ENCODE data around the gene DCST1. TPM values are rescaled to one million over a fixed set of nuclear protein-coding genes. Genes with fewer than 3 reads are reported as not detected.

The DCST1 gene
- total RNA-seq, 1 donor from 2014 or later, result not detected

GRCh38 chr1:155072531-155073289 is 39.1 kb downstream of the DCST1 start:
- no peak overlapping the region for H3K27ac Mint-ChIP-seq
- intact Hi-C loops (cut with micrococcal nuclease), result no loop called here

GRCh38 chr1:155073377-155074242 is 40.0 kb downstream of the DCST1 start:
- intact Hi-C loops (cut with micrococcal nuclease), result no loop called here
- DNase-seq (ENCODE audit: low spot score), result no peak
- Mint-ChIP-seq H3K27me3 (ENCODE audit: insufficient read depth) (peaks cover 14% of the 10 kb centered on the region), H3K4me3 (no peak overlapping the region), H3K27ac (no peak overlapping the region), H3K36me3 (ENCODE audit: low read depth) (peaks cover 4% of the 10 kb centered on the region), H3K9me3 (no peaks in the 10 kb centered on the region), H3K4me1 (ENCODE audit: low read depth) (peaks cover 27% of the 10 kb centered on the region)

More at GRCh38 chr1:155072531-155073289, 39.1 kb downstream of the DCST1 start:
- Mint-ChIP-seq H3K27me3 (ENCODE audit: insufficient read depth) (peaks cover 6% of the 10 kb centered on the region), H3K4me3 (no peak overlapping the region), H3K9me3 (no peaks in the 10 kb centered on the region), H3K36me3 (ENCODE audit: low read depth) (peaks cover 4% of the 10 kb centered on the region), H3K4me1 (ENCODE audit: low read depth) (peaks cover 24% of the 10 kb centered on the region)
- no peak for DNase-seq (ENCODE audit: low spot score)

GRCh38 chr1:155075535-155075934 is 41.9 kb downstream of the DCST1 start:
- H3K4me3 Mint-ChIP-seq, result no peak overlapping the region
- peaks cover 35% of the 10 kb centered on the region for H3K4me1 Mint-ChIP-seq (ENCODE audit: low read depth)
- intact Hi-C loops (cut with micrococcal nuclease), result no loop called here
- DNase-seq (ENCODE audit: low spot score), result no peak
- peaks cover 29% of the 10 kb centered on the region for H3K27me3 Mint-ChIP-seq (ENCODE audit: insufficient read depth)
- no peak overlapping the region for H3K27ac Mint-ChIP-seq
- H3K9me3 Mint-ChIP-seq, result no peaks in the 10 kb centered on the region
- H3K36me3 Mint-ChIP-seq (ENCODE audit: low read depth), result no peaks in the 10 kb centered on the region

- DNase-seq (ENCODE audit: low spot score), result no peak
- peaks cover 39% of the 10 kb centered on the region for H3K4me1 Mint-ChIP-seq (ENCODE audit: low read depth)
- H3K27me3 Mint-ChIP-seq (ENCODE audit: insufficient read depth), result peaks cover 34% of the 10 kb centered on the region
- no peak overlapping the region for H3K4me3 Mint-ChIP-seq
- intact Hi-C loops (cut with micrococcal nuclease), result no loop called here
- H3K27ac Mint-ChIP-seq, result no peak overlapping the region
- H3K9me3 Mint-ChIP-seq, result no peaks in the 10 kb centered on the region
- H3K36me3 Mint-ChIP-seq (ENCODE audit: low read depth), result peaks cover under 1% of the 10 kb centered on the region
Observed at GRCh38 chr1:155076371-155076770, 42.7 kb downstream of the DCST1 start.

- H3K4me1 Mint-ChIP-seq (ENCODE audit: low read depth), result peaks cover 40% of the 10 kb centered on the region
- peaks cover 4% of the 10 kb centered on the region for H3K36me3 Mint-ChIP-seq (ENCODE audit: low read depth)
- H3K4me3 Mint-ChIP-seq, result no peak overlapping the region
- no peaks in the 10 kb centered on the region for H3K9me3 Mint-ChIP-seq
- no peak for DNase-seq (ENCODE audit: low spot score)
- H3K27ac Mint-ChIP-seq, result no peak overlapping the region
- intact Hi-C loops (cut with micrococcal nuclease), result no loop called here
- peaks cover 40% of the 10 kb centered on the region for H3K27me3 Mint-ChIP-seq (ENCODE audit: insufficient read depth)
Observed at GRCh38 chr1:155077346-155077745, 43.7 kb downstream of the DCST1 start.

GRCh38 chr1:155077758-155078445 is 44.3 kb downstream of the DCST1 start:
- H3K27ac Mint-ChIP-seq, result no peak overlapping the region
- DNase-seq (ENCODE audit: low spot score), result no peak
- no peak overlapping the region for H3K4me3 Mint-ChIP-seq
- peaks cover 45% of the 10 kb centered on the region for H3K27me3 Mint-ChIP-seq (ENCODE audit: insufficient read depth)
- H3K36me3 Mint-ChIP-seq (ENCODE audit: low read depth), result peaks cover 4% of the 10 kb centered on the region
- H3K4me1 Mint-ChIP-seq (ENCODE audit: low read depth), result peaks cover 44% of the 10 kb centered on the region
- intact Hi-C loops (cut with micrococcal nuclease), result loop anchor here (1.0 kb wide), 1 partner anchor 14 kb away; no protein-coding TSS in a partner anchor
- H3K9me3 Mint-ChIP-seq, result no peaks in the 10 kb centered on the region

GRCh38 chr1:155078469-155079209 is 45.0 kb downstream of the DCST1 start, which contains the start of gene EFNA3:
Gene EFNA3 (plus strand): TSS chr1:155078837. CDS start chr1:155078942, 105 bp downstream.
- H3K36me3 Mint-ChIP-seq (ENCODE audit: low read depth), result peaks cover 4% of the 10 kb centered on the region
- peak within 1 kb of the TSS; percentile 67 for H3K4me3 Mint-ChIP-seq
- peaks cover 49% of the 10 kb centered on the region for H3K27me3 Mint-ChIP-seq (ENCODE audit: insufficient read depth)
- peak; percentile 61 for DNase-seq (ENCODE audit: low spot score)
- H3K27ac Mint-ChIP-seq, result peak within 1 kb of the TSS; percentile 0
- peaks cover 37% of the 10 kb centered on the region for H3K4me1 Mint-ChIP-seq (ENCODE audit: low read depth)
- intact Hi-C loops (cut with micrococcal nuclease), result loop anchor here (1.0 kb wide), 1 partner anchor 14 kb away; no protein-coding TSS in a partner anchor
- no peaks in the 10 kb centered on the region for H3K9me3 Mint-ChIP-seq

- peaks cover 54% of the 10 kb centered on the region for H3K27me3 Mint-ChIP-seq (ENCODE audit: insufficient read depth)
- peak overlapping the region; percentile 0 for H3K27ac Mint-ChIP-seq
- intact Hi-C loops (cut with micrococcal nuclease), result no loop called here
- H3K4me1 Mint-ChIP-seq (ENCODE audit: low read depth), result peaks cover 39% of the 10 kb centered on the region
- no peak for DNase-seq (ENCODE audit: low spot score)
- no peaks in the 10 kb centered on the region for H3K9me3 Mint-ChIP-seq
- H3K36me3 Mint-ChIP-seq (ENCODE audit: low read depth), result peaks cover 4% of the 10 kb centered on the region
- H3K4me3 Mint-ChIP-seq, result peak overlapping the region; percentile 67
Observed at GRCh38 chr1:155079210-155079486, 45.5 kb downstream of the DCST1 start.

- peaks cover 54% of the 10 kb centered on the region for H3K27me3 Mint-ChIP-seq (ENCODE audit: insufficient read depth)
Observed at GRCh38 chr1:155079487-155080311, 46.1 kb downstream of the DCST1 start.

GRCh38 chr1:155080312-155081228 is 46.9 kb downstream of the DCST1 start:
- Mint-ChIP-seq H3K27me3 (ENCODE audit: insufficient read depth) (peaks cover 54% of the 10 kb centered on the region), H3K4me3 (no peak overlapping the region), H3K4me1 (ENCODE audit: low read depth) (peaks cover 48% of the 10 kb centered on the region), H3K27ac (peak overlapping the region; percentile 59), H3K9me3 (no peaks in the 10 kb centered on the region), H3K36me3 (ENCODE audit: low read depth) (peaks cover 4% of the 10 kb centered on the region)
- intact Hi-C loops (cut with micrococcal nuclease), result loop anchor here (1.0 to 10.0 kb wide), 5 partner anchors 9 to 756 kb away; partner anchors contain the start of genes ADAR, AQP10 and ATP8B2
- DNase-seq (ENCODE audit: low spot score), result no peak

More at GRCh38 chr1:155079487-155080311, 46.1 kb downstream of the DCST1 start:
- intact Hi-C loops (cut with micrococcal nuclease), result loop anchor here (2.0 to 10.0 kb wide), 4 partner anchors 317 to 755 kb away; partner anchors contain the start of genes ADAR, AQP10 and ATP8B2
- Mint-ChIP-seq H3K27ac (peak overlapping the region; percentile 0), H3K4me1 (ENCODE audit: low read depth) (peaks cover 44% of the 10 kb centered on the region), H3K36me3 (ENCODE audit: low read depth) (peaks cover 4% of the 10 kb centered on the region), H3K9me3 (no peaks in the 10 kb centered on the region), H3K4me3 (peak overlapping the region; percentile 67)
- no peak for DNase-seq (ENCODE audit: low spot score)
